ENCODE results near the gene FKBP10. TPM values are rescaled to one million over a fixed set of nuclear protein-coding genes. Genes with fewer than 3 reads are reported as not detected.
A peak's percentile ranks its signal among the peaks of the same experiment; 100 is the strongest.

The FKBP10 gene
- total and polyA plus RNA-seq, 10 of the 15 experiments (the other 5 are each of a cell fraction or from before 2014, with no cell fraction given) = 0.02 to 4.7 (median 1.8) TPM

DNA sequence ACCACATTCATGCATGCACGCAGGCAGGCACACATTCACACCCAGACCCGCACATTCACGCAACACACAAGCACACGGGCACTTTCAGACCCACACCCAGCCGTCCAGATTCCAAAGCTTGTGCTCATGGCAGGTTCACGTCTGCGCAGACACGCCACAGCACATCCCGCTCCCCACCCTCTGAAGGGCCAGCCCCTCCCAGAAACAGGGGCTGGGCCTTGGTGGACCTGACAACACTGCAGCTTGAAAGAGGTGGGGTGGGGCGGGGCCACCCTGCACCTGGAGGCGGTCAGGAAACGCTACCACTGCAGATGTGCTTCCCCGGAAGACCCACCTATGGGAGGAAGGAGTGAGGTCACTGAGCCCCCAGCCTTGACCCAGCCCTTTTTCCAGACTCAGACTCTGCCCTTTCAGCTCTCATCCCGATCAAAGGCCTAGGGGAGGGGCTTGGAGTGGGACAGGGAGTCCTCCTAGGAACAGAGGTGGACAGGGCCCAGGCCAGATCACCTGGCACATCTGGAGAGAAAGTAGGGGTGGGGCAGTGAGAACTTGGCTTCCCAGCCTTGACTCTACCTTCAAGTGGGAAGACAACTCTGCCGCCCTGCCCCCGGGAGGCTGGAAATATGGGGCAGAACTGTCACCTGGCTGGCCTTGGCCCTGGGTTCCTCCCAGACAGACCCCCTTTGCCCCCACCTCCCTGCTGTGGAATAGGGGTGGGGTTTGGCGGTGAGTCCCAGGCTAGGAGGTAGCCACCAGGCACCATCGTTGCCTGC lies 12.0 kb upstream of the FKBP10 start:
- no peaks in the 10 kb centered on the region for H3K9me3 ChIP-seq (replicated peaks; ENCODE audit: control insufficient read depth, insufficient read depth, low read length)
- H3K27ac ChIP-seq (ENCODE audit: control insufficient read depth, insufficient read depth) = no peak overlapping the region
- H3K79me2 ChIP-seq (ENCODE audit: control insufficient read depth, insufficient read depth, low read length) = no peaks in the 10 kb centered on the region
- H2AFZ ChIP-seq (ENCODE audit: control insufficient read depth, low read depth, low read length) = peak overlapping the region; percentile 29; the same call in 1 of the 2 replicates
- TF ChIP-seq SMAD1 (IDR thresholded peaks at IDR 0.05; ENCODE audit: low read depth, partially characterized antibody) = no peak
- TF ChIP-seq RUNX3 (IDR thresholded peaks at IDR 0.05; ENCODE audit: low read length) = no peak
- TF ChIP-seq MYB (IDR thresholded peaks at IDR 0.05; ENCODE audit: borderline replicate concordance, low read depth, low read length) = no peak
- no peak for TF ChIP-seq ZNF207 (IDR thresholded peaks at IDR 0.05; ENCODE audit: borderline replicate concordance)
- TF ChIP-seq LARP7 (IDR thresholded peaks at IDR 0.05) = no peak
- TF ChIP-seq WRNIP1 (IDR thresholded peaks at IDR 0.05; ENCODE audit: borderline replicate concordance, low read depth, low read length) = no peak
- no peak for TF ChIP-seq CHD1 (IDR thresholded peaks at IDR 0.05; ENCODE audit: low read depth, low read length)
- no peak for TF ChIP-seq GABPA (IDR thresholded peaks at IDR 0.05; ENCODE audit: low read depth)
- TF ChIP-seq, protein P1, sequence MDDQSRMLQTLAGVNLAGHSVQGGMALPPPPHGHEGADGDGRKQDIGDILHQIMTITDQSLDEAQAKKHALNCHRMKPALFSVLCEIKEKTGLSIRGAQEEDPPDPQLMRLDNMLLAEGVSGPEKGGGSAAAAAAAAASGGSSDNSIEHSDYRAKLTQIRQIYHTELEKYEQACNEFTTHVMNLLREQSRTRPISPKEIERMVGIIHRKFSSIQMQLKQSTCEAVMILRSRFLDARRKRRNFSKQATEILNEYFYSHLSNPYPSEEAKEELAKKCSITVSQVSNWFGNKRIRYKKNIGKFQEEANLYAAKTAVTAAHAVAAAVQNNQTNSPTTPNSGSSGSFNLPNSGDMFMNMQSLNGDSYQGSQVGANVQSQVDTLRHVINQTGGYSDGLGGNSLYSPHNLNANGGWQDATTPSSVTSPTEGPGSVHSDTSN (IDR thresholded peaks at IDR 0.05; ENCODE audit: insufficient replicate concordance, low read depth, low read length) = no peak
- TF ChIP-seq, protein P2, sequence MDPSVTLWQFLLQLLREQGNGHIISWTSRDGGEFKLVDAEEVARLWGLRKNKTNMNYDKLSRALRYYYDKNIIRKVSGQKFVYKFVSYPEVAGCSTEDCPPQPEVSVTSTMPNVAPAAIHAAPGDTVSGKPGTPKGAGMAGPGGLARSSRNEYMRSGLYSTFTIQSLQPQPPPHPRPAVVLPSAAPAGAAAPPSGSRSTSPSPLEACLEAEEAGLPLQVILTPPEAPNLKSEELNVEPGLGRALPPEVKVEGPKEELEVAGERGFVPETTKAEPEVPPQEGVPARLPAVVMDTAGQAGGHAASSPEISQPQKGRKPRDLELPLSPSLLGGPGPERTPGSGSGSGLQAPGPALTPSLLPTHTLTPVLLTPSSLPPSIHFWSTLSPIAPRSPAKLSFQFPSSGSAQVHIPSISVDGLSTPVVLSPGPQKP (IDR thresholded peaks at IDR 0.05; ENCODE audit: low read depth, low read length) = no peak
- no peaks in the 10 kb centered on the region for H3K36me3 ChIP-seq (ENCODE audit: control insufficient read depth in 2 of 2, insufficient read depth in 2 of 2, low read length in 1 of 2)
- BruUV-seq (replicated peaks) = no TSS peak
- intact Hi-C loops (cut with micrococcal nuclease; ENCODE audit: unreplicated experiment) (loop anchor here (1.0 kb wide), 1 partner anchor 62 kb away; no protein-coding TSS in a partner anchor), in situ Hi-C loops (cut with MboI) (loop anchor here (5.0 kb wide), 1 partner anchor 58 kb away; no protein-coding TSS in a partner anchor)
- WGBS (ENCODE audit: insufficient coverage, insufficient replicate concordance, low lambda C conversion rate, missing lambda C conversion rate) = 50% methylated on average over 17 of the region's 18 CpGs
- no peaks in the 10 kb centered on the region for H3K4me1 ChIP-seq (ENCODE audit: control insufficient read depth, insufficient read depth, low read length)
- H4K20me1 ChIP-seq (ENCODE audit: control insufficient read depth, insufficient read depth) = no peaks in the 10 kb centered on the region
- ChIA-PET CTCF (interaction anchor here (0.6 to 4.4 kb wide), 17 partner anchors 10 to 1387 kb away, joined by 3 to 25 read pairs (median 3); partner anchors contain the start of genes JUP and P3H4), POLR2A (interaction anchor here (0.6 to 1.2 kb wide), 2 partner anchors 10 to 120 kb away, joined by 5 to 8 read pairs; no protein-coding TSS in a partner anchor), SMC1A (ENCODE audit: uncharacterized antibody, unreplicated experiment) (interaction anchor here (0.9 to 2.5 kb wide), 2 partner anchors 20 to 63 kb away, joined by 3 to 9 read pairs; no protein-coding TSS in a partner anchor), RAD21 (ENCODE audit: unreplicated experiment) (interaction anchor here (0.6 to 2.7 kb wide), 4 partner anchors 15 to 312 kb away, joined by 3 to 12 read pairs (median 5); partner anchors contain the start of gene JUP)
- FAIRE-seq = no peak
- no peak overlapping the region for H3K9ac ChIP-seq (ENCODE audit: control insufficient read depth, insufficient read depth, low read length)
- no peaks in the 10 kb centered on the region for H3K27me3 ChIP-seq (replicated peaks in 1 of 2; ENCODE audit: control insufficient read depth in 2 of 2, insufficient read depth in 2 of 2, low read length in 1 of 2)
- no peak for DNase-seq (ENCODE audit: low read depth, low spot score)
- no peak overlapping the region for H3K4me3 ChIP-seq
- no peak overlapping the region for H3K4me2 ChIP-seq (ENCODE audit: control insufficient read depth, insufficient read depth)
- peak; percentile 44 for ATAC-seq

Data from GM12878 (cell line).